H7 (cell line): ENCODE results near the gene ETV5. TPM values are rescaled to one million over a fixed set of nuclear protein-coding genes. Genes with fewer than 3 reads are reported as not detected.

Experiments
- DNase-seq: peaks from one replicate; pipeline ENCODE4 v3.0.0; 2012
- H3K27me3 ChIP-seq: 2 replicates; pipeline ENCODE4 v1.6.0; 2011; ENCODE audit warnings: mild to moderate bottlenecking, low read length; ENCODE audit not compliant: control insufficient read depth, insufficient read depth
- H3K36me3 ChIP-seq: replicated peaks from 2 replicates; pipeline ENCODE4 v1.5.1; 2011; ENCODE audit warnings: low read length; ENCODE audit not compliant: control insufficient read depth, insufficient read depth
- H3K4me3 ChIP-seq: 2 replicates; pipeline ENCODE4 v1.5.1; 2011; ENCODE audit warnings: low read depth, mild to moderate bottlenecking, control low read depth, low read length, moderate library complexity; ENCODE audit not compliant: insufficient read depth
- total RNA-seq: library from RNA; depleted of rRNA; stranded (reverse); fragments of >200 nt; shearing (Covaris generic); gene quantifications from 2 replicates; pipeline ENCODE4 v1.2.3, GENCODE V29; 2014; rRNA removed

ETV5 gene
- total RNA-seq, 1 experiment from 2014 or later, result 51.1 TPM

GRCh38 chr3:185997130-185997529 is 111.8 kb downstream of the ETV5 start:
- no peaks in the 10 kb centered on the region; the same call in 1 of the 2 replicates for H3K27me3 ChIP-seq
- no peak for DNase-seq
- H3K36me3 ChIP-seq, result no peaks in the 10 kb centered on the region
- H3K4me3 ChIP-seq, result no peak overlapping the region

Other genes starting within 250 kb of the ETV5 start
- 204 and 252 TPM in 2 replicates for gene TRA2B, start 171.1 kb downstream of the ETV5 start, total RNA-seq